A673 (cell line): ENCODE data around the gene MCRIP1. TPM values are rescaled to one million over a fixed set of nuclear protein-coding genes. Genes with fewer than 3 reads are reported as not detected.
A peak's percentile ranks its signal among the peaks of the same experiment; 100 is the strongest.

Experiments
- BruUV-seq: library from RNA; stranded (reverse); fragments of 400-500 nt; replicated peaks from 2 replicates; lab custom pipeline; 2021; lab: Mats Ljungman, UMichigan
- CTCF ChIA-PET: fragments of 300-600 bp; sonication (Branson Sonifier 250); formaldehyde crosslinking; loops from one replicate; lab custom pipeline; 2022; ENCODE audit warnings: antibody characterized with exemption; lab: Charles Lee
- POLR2A ChIA-PET: fragments of 300-600 bp; sonication (Branson Sonifier 250); formaldehyde crosslinking; loops from one replicate; lab custom pipeline; 2022; ENCODE audit warnings: antibody characterized with exemption; ENCODE audit not compliant: low non-redundant PET; lab: Charles Lee
- DNase-seq: peaks from one replicate; pipeline ENCODE4 v3.0.0-alpha.2; 2015; ENCODE audit warnings: low spot score
- H3K27ac ChIP-seq: fragments of 200-600 bp; sonication (generic); 2 replicates; pipeline ENCODE4 v1.5.1; 2016; ENCODE audit warnings: mixed run types, low read depth, mild to moderate bottlenecking, mixed read lengths, antibody characterized with exemption, low read length; ENCODE audit not compliant: poor library complexity, severe bottlenecking
- H3K27me3 ChIP-seq: fragments of 200-600 bp; sonication (generic); replicated peaks from 2 replicates; pipeline ENCODE4 v1.6.1; 2017; ENCODE audit warnings: mixed run types, low read depth, mild to moderate bottlenecking, mixed read lengths, antibody characterized with exemption, low read length; ENCODE audit not compliant: insufficient read depth, poor library complexity
- H3K36me3 ChIP-seq: fragments of 200-600 bp; sonication (generic); 2 replicates; pipeline ENCODE4 v1.6.1; 2016; ENCODE audit warnings: mixed run types, mild to moderate bottlenecking, mixed read lengths, antibody characterized with exemption, low read length; ENCODE audit not compliant: insufficient read depth, poor library complexity, severe bottlenecking
- H3K4me1 ChIP-seq: fragments of 200-600 bp; sonication (generic); 2 replicates; pipeline ENCODE4 v1.6.1; 2017; ENCODE audit warnings: mixed run types, mild to moderate bottlenecking, mixed read lengths, antibody characterized with exemption, low read length; ENCODE audit not compliant: insufficient read depth, poor library complexity, severe bottlenecking
- H3K4me3 ChIP-seq: fragments of 200-600 bp; sonication (generic); 2 replicates; pipeline ENCODE4 v1.5.1; 2016; ENCODE audit warnings: low read depth, mixed run types, mild to moderate bottlenecking, mixed read lengths, low read length; ENCODE audit not compliant: poor library complexity, severe bottlenecking
- H3K9me3 ChIP-seq: fragments of 200-600 bp; sonication (generic); 2 replicates; pipeline ENCODE4 v1.6.1; 2016; ENCODE audit warnings: mixed run types, low read depth, mild to moderate bottlenecking, mixed read lengths, antibody characterized with exemption, low read length; ENCODE audit not compliant: poor library complexity, severe bottlenecking
- EZH2 ChIP-seq: fragments of 200-600 bp; sonication (generic); IDR thresholded peaks from 2 replicates; pipeline ENCODE4 v1.6.1; 2017; ENCODE audit warnings: borderline replicate concordance, low read depth, mild to moderate bottlenecking, mixed read lengths, antibody characterized with exemption, low read length; ENCODE audit not compliant: poor library complexity, severe bottlenecking
- intact Hi-C: fragments of 100-400 bp; cut with micrococcal nuclease; formaldehyde crosslinking; loops from one replicate; pipeline ENCODE4 v1.10.0; 2022; ENCODE audit not compliant: unreplicated experiment
- total RNA-seq: library from RNA; stranded (reverse); gene quantifications from 2 replicates; pipeline ENCODE4 v1.2.3, GENCODE V29; 2021
- TF ChIP-seq, protein P1 (sequence below): fragments of 300-800, 200-600 bp; sonication (generic); conservative IDR thresholded peaks from 2 replicates; pipeline ENCODE4 v1.5.1; 2017; ENCODE audit warnings: low read depth, mild to moderate bottlenecking, antibody characterized with exemption, low read length, moderate library complexity, mixed read lengths

Gene MCRIP1
- total RNA-seq, 1 experiment from 2014 or later = 126 TPM

DNA sequence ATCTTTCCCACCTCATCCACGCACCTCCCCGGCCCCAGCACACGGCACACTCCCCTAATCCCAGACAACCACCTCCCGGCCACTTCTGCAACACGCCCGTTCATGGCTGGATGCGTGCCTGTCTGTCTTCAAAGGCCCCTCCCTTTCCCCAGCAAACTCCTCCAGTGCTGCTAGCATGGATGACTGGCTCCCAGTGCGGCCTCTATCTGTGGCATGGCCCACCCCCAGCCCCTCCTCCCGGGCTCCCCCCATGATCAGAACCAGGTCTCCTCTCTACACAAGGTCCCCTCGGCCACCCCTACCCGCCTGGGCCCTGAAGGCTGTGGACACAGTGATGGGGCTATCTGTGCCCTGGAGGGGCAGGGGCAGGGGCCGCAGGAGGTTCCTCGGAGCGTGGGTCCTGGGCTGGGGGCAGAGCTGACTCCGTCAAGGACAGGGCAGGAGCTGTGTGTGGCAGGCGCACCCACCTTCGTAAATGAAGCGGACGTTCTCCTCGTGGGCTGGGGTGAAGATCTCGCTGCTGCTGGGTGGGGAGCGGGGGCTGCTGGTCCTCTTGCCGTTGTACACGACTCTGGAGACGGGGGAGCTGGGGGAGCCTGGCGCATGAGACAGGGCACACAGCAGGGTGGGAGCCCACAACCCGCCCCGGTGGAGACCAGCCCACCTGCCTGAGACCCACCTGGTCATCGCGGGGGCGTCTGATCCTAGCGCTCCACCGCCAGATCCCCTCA, 9.1 kb downstream of the MCRIP1 start:
- BruUV-seq = no TSS peak

GRCh38 chr17:81822996-81823819, 9.9 kb downstream of the MCRIP1 start:
- peaks cover 3% of the 10 kb centered on the region for H3K36me3 ChIP-seq
- no TSS peak for BruUV-seq
- intact Hi-C loops = no loop called here
- no peak for DNase-seq
- no peaks in the 10 kb centered on the region for H3K27me3 ChIP-seq
- H3K4me3 ChIP-seq = no peak overlapping the region
- H3K9me3 ChIP-seq = no peaks in the 10 kb centered on the region
- peak overlapping the region; percentile 62 for H3K27ac ChIP-seq
- ChIA-PET CTCF (no interaction called here), POLR2A (interaction anchor here (0.6 kb wide), 1 partner anchor 269 kb away, joined by 3 read pairs; no protein-coding TSS in a partner anchor)
- H3K4me1 ChIP-seq = peaks cover 11% of the 10 kb centered on the region
- TF ChIP-seq, protein P1, sequence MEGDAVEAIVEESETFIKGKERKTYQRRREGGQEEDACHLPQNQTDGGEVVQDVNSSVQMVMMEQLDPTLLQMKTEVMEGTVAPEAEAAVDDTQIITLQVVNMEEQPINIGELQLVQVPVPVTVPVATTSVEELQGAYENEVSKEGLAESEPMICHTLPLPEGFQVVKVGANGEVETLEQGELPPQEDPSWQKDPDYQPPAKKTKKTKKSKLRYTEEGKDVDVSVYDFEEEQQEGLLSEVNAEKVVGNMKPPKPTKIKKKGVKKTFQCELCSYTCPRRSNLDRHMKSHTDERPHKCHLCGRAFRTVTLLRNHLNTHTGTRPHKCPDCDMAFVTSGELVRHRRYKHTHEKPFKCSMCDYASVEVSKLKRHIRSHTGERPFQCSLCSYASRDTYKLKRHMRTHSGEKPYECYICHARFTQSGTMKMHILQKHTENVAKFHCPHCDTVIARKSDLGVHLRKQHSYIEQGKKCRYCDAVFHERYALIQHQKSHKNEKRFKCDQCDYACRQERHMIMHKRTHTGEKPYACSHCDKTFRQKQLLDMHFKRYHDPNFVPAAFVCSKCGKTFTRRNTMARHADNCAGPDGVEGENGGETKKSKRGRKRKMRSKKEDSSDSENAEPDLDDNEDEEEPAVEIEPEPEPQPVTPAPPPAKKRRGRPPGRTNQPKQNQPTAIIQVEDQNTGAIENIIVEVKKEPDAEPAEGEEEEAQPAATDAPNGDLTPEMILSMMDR = no peak
- no peak for TF ChIP-seq EZH2

More for the DNA sequence above, 9.1 kb downstream of the MCRIP1 start:
- no peak overlapping the region for H3K27ac ChIP-seq
- H3K9me3 ChIP-seq = no peaks in the 10 kb centered on the region
- POLR2A ChIA-PET = no interaction called here
- no peaks in the 10 kb centered on the region for H3K27me3 ChIP-seq
- peaks cover 11% of the 10 kb centered on the region for H3K4me1 ChIP-seq
- H3K36me3 ChIP-seq = peaks cover 3% of the 10 kb centered on the region
- CTCF ChIA-PET = no interaction called here
- TF ChIP-seq, protein P1 = no peak
- no peak for TF ChIP-seq EZH2
- no peak for DNase-seq
- intact Hi-C loops = no loop called here
- no peak overlapping the region for H3K4me3 ChIP-seq

DNA sequence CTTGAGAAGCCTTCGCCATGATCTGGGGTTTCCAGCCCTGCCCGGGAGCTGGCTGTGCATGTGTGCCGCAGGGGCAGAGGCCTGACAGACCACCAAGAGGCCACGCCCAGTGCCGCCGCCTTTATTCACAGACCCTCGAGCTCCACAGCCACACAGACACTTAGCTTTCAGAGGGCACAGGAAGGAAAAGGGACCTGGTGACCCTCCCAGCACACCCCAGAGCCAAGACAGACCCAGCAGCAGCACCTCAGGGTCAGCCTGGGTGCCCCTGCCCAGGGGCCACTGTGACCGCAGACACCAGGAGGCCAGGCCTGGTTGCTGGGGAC, 10.8 kb downstream of the MCRIP1 start:
- Histone ChIP-seq H3K4me1 (peaks cover 11% of the 10 kb centered on the region), H3K27me3 (no peaks in the 10 kb centered on the region), H3K27ac (peak overlapping the region; percentile 62), H3K4me3 (no peak overlapping the region), H3K9me3 (no peaks in the 10 kb centered on the region), H3K36me3 (peaks cover 3% of the 10 kb centered on the region)
- no TSS peak for BruUV-seq
- TF ChIP-seq, protein P1 = no peak
- no peak for TF ChIP-seq EZH2
- POLR2A ChIA-PET = interaction anchor here (0.6 kb wide), 2 partner anchors 53 to 268 kb away, joined by 3 read pairs; no protein-coding TSS in a partner anchor
- intact Hi-C loops = no loop called here
- DNase-seq = no peak
- CTCF ChIA-PET = no interaction called here
